Measurements from ENCODE around the gene PBX3. TPM values are rescaled to one million over a fixed set of nuclear protein-coding genes. Genes with fewer than 3 reads are reported as not detected.

Gene PBX3
- total and polyA plus RNA-seq, 10 of the 15 experiments (the other 5 are each of a cell fraction or from before 2014, with no cell fraction given) = 6.7 to 146 (median 22.2) TPM

- TF ChIP-seq ZNF207 (IDR thresholded peaks at IDR 0.05; ENCODE audit: borderline replicate concordance) (no peak), ATF7 (IDR thresholded peaks at IDR 0.05; ENCODE audit: low read depth) (no peak), TCF12 (IDR thresholded peaks at IDR 0.05; ENCODE audit: low read depth, low read length) (no peak), SP1 (IDR thresholded peaks at IDR 0.05; ENCODE audit: low read depth, low read length) (no peak), CUX1 (IDR thresholded peaks at IDR 0.05; ENCODE audit: insufficient replicate concordance, low read depth, low read length) (no peak), CBX5 (IDR thresholded peaks at IDR 0.05; ENCODE audit: low read depth) (no peak), ZNF622 (IDR thresholded peaks at IDR 0.05) (no peak), NFXL1 (IDR thresholded peaks at IDR 0.05; ENCODE audit: borderline replicate concordance) (no peak), EGR1 (IDR thresholded peaks at IDR 0.05; ENCODE audit: borderline replicate concordance in 1 of 2, low read depth in 2 of 2, low read length in 2 of 2) (no peak), BACH1 (IDR thresholded peaks at IDR 0.05; ENCODE audit: borderline replicate concordance) (peak; percentile 57; the same call in 1 of the 2 replicates), NR2C2 (IDR thresholded peaks at IDR 0.05; ENCODE audit: borderline replicate concordance, control insufficient read depth, insufficient read length, low read depth) (no peak), WRNIP1 (IDR thresholded peaks at IDR 0.05; ENCODE audit: borderline replicate concordance, low read depth, low read length) (no peak), ZNF24 (IDR thresholded peaks at IDR 0.05) (0 out of 2 replicates have a peak, but pooled peaks have one; percentile 14), NBN (IDR thresholded peaks at IDR 0.05) (no peak), NFYB (IDR thresholded peaks at IDR 0.05; ENCODE audit: insufficient read depth, low read depth, low read length) (no peak), BMI1 (IDR thresholded peaks at IDR 0.05; ENCODE audit: borderline replicate concordance) (no peak), PAX5 (IDR thresholded peaks at IDR 0.05; ENCODE audit: borderline replicate concordance, low read depth, low read length) (no peak), ZZZ3 (IDR thresholded peaks at IDR 0.05; ENCODE audit: control insufficient read depth, insufficient read length, low read depth) (no peak), POU2F2 (IDR thresholded peaks at IDR 0.05; ENCODE audit: borderline replicate concordance, low read depth, low read length) (no peak), GATAD2B (conservative IDR thresholded peaks at IDR 0.05; ENCODE audit: low read depth) (peak; percentile 76; the same call in 1 of the 2 replicates), EED (IDR thresholded peaks at IDR 0.05; ENCODE audit: low read depth) (no peak), BCLAF1 (IDR thresholded peaks at IDR 0.05) (no peak), EP300 (IDR thresholded peaks at IDR 0.05; ENCODE audit: borderline replicate concordance in 1 of 2, control insufficient read depth in 1 of 2, low read depth in 2 of 2, low read length in 2 of 2) (no peak)
These were observed 732 bp downstream of the PBX3 start (continued) for GRCh38 chr9:125747765-125748445.
